Natural killer cell (primary cell): ENCODE data around the gene CLIC1. TPM values are rescaled to one million over a fixed set of nuclear protein-coding genes. Genes with fewer than 3 reads are reported as not detected.

Source experiments
- ATAC-seq, 3 donors: fragments of 150-1000 bp in 2 of 3; fragments of 200-7000 bp in 1 of 3; cut with Tn5 transposase; 1 replicate in 1 of 3; 2 replicates in 2 of 3; pipeline ENCODE4 v1.10.0; 2021; ENCODE audit warnings: mild to moderate bottlenecking in 2 of 3, moderate library complexity in 2 of 3
- DNase-seq, 2 donors: peaks; one replicate each; pipeline versions ENCODE4 v3.0.0 to v3.0.0-alpha.2; 2013 to 2021; ENCODE audit warnings: mixed read lengths in 1 of 2
- H3K27ac ChIP-seq: one replicate; pipeline ENCODE4 v1.5.1; 2013; ENCODE audit warnings: mild to moderate bottlenecking, low read length
- H3K27me3 ChIP-seq: one replicate; pipeline ENCODE4 v1.6.1; 2013; ENCODE audit warnings: low read length; ENCODE audit not compliant: control insufficient read depth, insufficient read depth
- H3K36me3 ChIP-seq: one replicate; pipeline ENCODE4 v1.6.1; 2013; ENCODE audit warnings: low read length; ENCODE audit not compliant: control insufficient read depth, insufficient read depth
- H3K4me1 ChIP-seq: one replicate; pipeline ENCODE4 v1.6.1; 2013; ENCODE audit warnings: low read length; ENCODE audit not compliant: control insufficient read depth, insufficient read depth
- H3K4me3 ChIP-seq: one replicate; pipeline ENCODE4 v1.5.1; 2013; ENCODE audit warnings: low read length
- H3K9me3 ChIP-seq: one replicate; pipeline ENCODE4 v1.6.1; 2013; ENCODE audit warnings: low read length; ENCODE audit not compliant: control insufficient read depth, insufficient read depth
- H3K27ac Mint-ChIP-seq, 2 donors: one replicate each; pipeline ENCODE4 v1.8.0; 2022; ENCODE audit warnings: mild to moderate bottlenecking in 2 of 2, mixed read lengths in 2 of 2, moderate library complexity in 1 of 2
- H3K27me3 Mint-ChIP-seq, 2 donors: one replicate each; pipeline ENCODE4 v1.8.0; 2022; ENCODE audit warnings: low read depth in 2 of 2, mixed read lengths in 2 of 2
- H3K36me3 Mint-ChIP-seq: one replicate; pipeline ENCODE4 v1.8.0; 2022; ENCODE audit warnings: mixed read lengths
- H3K4me1 Mint-ChIP-seq, 2 donors: one replicate each; pipeline ENCODE4 v1.8.0; 2022; ENCODE audit warnings: mixed read lengths in 2 of 2
- H3K4me3 Mint-ChIP-seq: one replicate; pipeline ENCODE4 v1.8.0; 2022; ENCODE audit warnings: mild to moderate bottlenecking, moderate library complexity, mixed read lengths
- H3K9me3 Mint-ChIP-seq, 2 donors: one replicate each; pipeline ENCODE4 v1.8.0; 2022; ENCODE audit warnings: mixed read lengths in 2 of 2
- WGBS: methylation state at CpG from one replicate; pipeline ENCODE4 v1.1.7; 2013; ENCODE audit warnings: missing lambda C conversion rate; ENCODE audit not compliant: insufficient coverage; 5-methylcytosine and 5-hydroxymethylcytosine counted together
- intact Hi-C: fragments of 100-400 bp; cut with micrococcal nuclease; formaldehyde crosslinking; loops from one replicate; pipeline ENCODE4 v1.14.2; 2022
- total RNA-seq, 4 donors: library from RNA; stranded (reverse); fragments of 120-200 nt in 1 of 4; gene quantifications; one replicate each; pipeline versions ENCODE4 v1.2.3 to v1.2.4, GENCODE V29; 2013 to 2022
- TF ChIP-seq, protein P1 (sequence below): fragments of 200-600 bp; IDR thresholded peaks from one replicate; pipeline ENCODE4 v1.8.0; 2022; ENCODE audit warnings: antibody characterized with exemption

CLIC1 gene
- total RNA-seq, 3 donors from 2014 or later (not counting 1 experiment from before 2014, with no cell fraction given), result 348 to 363 (median 355) TPM

DNA sequence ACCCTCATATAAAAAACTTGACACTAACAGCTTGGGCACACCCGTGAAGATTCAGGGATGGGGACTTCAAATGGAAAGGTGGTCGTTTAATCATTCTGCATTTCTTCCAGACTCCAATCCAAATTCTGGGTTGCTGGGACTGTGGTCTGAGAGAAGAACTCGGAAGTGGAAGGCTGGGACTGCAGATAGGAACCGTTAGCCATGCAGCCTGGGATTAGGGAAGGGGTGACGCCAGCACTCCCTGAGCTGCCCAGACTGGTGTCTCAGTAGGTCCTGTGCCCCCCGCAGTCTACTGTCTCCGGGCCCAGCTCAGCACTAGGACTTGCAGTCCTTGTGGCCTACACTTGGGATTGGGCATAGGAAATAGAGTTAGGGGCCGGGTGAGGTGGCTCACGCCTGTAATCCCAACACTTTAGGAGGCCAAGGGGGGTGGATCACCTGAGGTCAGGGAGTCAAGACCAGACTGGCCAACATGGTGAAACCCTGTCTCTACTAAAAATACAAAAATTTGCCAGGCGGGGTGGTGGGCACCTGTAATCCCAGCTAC lies 511 bp upstream of the CLIC1 start:
- Histone ChIP-seq H3K9me3 (no peaks in the 10 kb centered on the region), H3K27me3 (no peaks in the 10 kb centered on the region), H3K36me3 (peaks cover 24% of the 10 kb centered on the region), H3K27ac (peak overlapping the region; percentile 83), H3K4me3 (peak overlapping the region; percentile 68), H3K4me1 (peaks cover 63% of the 10 kb centered on the region)
- ATAC-seq (no peak), DNase-seq (no peak)
- TF ChIP-seq, protein P1, sequence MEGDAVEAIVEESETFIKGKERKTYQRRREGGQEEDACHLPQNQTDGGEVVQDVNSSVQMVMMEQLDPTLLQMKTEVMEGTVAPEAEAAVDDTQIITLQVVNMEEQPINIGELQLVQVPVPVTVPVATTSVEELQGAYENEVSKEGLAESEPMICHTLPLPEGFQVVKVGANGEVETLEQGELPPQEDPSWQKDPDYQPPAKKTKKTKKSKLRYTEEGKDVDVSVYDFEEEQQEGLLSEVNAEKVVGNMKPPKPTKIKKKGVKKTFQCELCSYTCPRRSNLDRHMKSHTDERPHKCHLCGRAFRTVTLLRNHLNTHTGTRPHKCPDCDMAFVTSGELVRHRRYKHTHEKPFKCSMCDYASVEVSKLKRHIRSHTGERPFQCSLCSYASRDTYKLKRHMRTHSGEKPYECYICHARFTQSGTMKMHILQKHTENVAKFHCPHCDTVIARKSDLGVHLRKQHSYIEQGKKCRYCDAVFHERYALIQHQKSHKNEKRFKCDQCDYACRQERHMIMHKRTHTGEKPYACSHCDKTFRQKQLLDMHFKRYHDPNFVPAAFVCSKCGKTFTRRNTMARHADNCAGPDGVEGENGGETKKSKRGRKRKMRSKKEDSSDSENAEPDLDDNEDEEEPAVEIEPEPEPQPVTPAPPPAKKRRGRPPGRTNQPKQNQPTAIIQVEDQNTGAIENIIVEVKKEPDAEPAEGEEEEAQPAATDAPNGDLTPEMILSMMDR, result no peak
- WGBS, result 12% methylated on average over 9 of the region's 10 CpGs
- intact Hi-C loops, result loop anchor here (5.0 to 10.0 kb wide), 4 partner anchors 55 to 192 kb away; partner anchors contain the start of genes ATP6V1G2, BAG6, DDX39B and LY6G5C
- Mint-ChIP-seq H3K4me1 (peaks cover 70 to 88% of the 10 kb centered on the region in 2 donors), H3K4me3 (peak overlapping the region; percentile 97), H3K36me3 (no peaks in the 10 kb centered on the region), H3K27ac (peak overlapping the region; percentile 91 to 99), H3K9me3 (no peaks in the 10 kb centered on the region), H3K27me3 (no peaks in the 10 kb centered on the region)

DNA sequence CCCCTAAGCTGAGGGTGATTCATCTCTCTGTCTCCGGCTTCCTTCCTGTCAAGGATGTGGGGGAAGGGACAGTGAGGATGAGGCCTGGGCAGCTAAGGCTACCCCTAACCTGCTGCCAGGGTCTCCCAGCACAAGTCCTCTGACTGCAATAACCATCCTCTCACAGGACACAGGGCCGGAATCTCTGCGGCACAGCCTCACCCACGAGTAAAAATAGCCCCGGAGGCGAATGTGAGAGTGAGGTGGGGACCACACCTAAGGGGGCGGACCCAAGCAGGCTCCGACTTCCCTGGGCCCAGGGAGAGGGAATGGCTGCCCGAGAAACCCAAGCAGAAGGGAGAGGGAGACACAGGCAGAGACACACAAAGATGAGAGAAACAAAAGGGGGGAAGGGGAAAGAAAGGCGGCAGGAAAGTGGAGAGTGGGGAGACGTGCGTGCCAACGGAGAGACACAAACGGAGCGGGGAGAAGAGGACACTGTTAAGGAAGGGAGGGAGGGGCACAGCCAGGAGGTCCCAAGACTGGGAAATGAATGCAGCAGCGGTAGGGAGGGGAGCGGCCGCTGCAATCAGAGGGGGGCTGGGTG lies 1.4 kb downstream of the CLIC1 start:
- H3K36me3 Mint-ChIP-seq, result no peaks in the 10 kb centered on the region
- H3K36me3 ChIP-seq, result peaks cover 39% of the 10 kb centered on the region
- H3K4me3 Mint-ChIP-seq, result peak overlapping the region; percentile 97
- ATAC-seq (peak; percentile 64 to 80 (median 65)), DNase-seq (peak; percentile 66 to 79)
- H3K4me1 Mint-ChIP-seq, result peaks cover 64 to 82% of the 10 kb centered on the region in 2 donors
- WGBS, result under 1% methylated on average over 16 of the region's 18 CpGs
- TF ChIP-seq, protein P1, result no peak
- H3K27me3 ChIP-seq, result no peaks in the 10 kb centered on the region
- peaks cover 65% of the 10 kb centered on the region for H3K4me1 ChIP-seq
- peak overlapping the region; percentile 68 for H3K4me3 ChIP-seq
- H3K27ac ChIP-seq, result peak overlapping the region; percentile 83
- no peaks in the 10 kb centered on the region for H3K27me3 Mint-ChIP-seq
- peak overlapping the region; percentile 91 to 99 for H3K27ac Mint-ChIP-seq
- intact Hi-C loops, result loop anchor here (5.0 to 10.0 kb wide), 4 partner anchors 53 to 190 kb away; partner anchors contain the start of genes ATP6V1G2, BAG6, DDX39B and LY6G5C
- no peaks in the 10 kb centered on the region for H3K9me3 ChIP-seq
- H3K9me3 Mint-ChIP-seq, result no peaks in the 10 kb centered on the region

DNA sequence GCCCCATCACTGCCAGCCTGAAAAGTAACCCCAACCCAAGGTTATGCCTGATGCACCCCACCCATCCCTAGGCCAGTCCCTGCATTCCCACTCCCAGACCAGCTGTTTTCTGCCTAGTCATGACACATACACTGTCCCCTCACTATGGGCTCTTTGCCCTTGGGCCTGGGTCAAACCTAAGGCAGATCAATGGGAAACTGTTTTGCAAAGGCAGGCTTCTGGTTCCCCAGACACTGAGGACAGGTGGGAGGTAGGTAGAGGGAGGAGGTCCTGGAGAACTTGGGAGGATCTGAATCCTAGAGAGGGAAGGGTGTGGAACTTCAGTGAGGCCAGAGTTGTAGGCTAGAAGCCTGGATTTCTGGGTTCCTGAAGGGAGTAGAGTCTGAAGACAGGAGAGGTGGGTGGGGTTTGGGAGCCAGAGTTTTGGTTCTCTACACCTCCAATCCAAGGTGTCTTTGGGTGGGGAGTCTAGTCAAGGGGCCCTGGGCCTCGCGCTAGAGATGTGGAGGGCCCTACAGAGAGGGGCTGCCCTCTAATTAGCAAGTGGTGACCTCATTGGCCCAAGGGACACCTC lies 2.0 kb downstream of the CLIC1 start:
- DNase-seq, result no peak
- Mint-ChIP-seq H3K36me3 (no peaks in the 10 kb centered on the region), H3K27me3 (no peaks in the 10 kb centered on the region), H3K4me1 (peaks cover 61 to 82% of the 10 kb centered on the region in 2 donors), H3K4me3 (peak overlapping the region; percentile 97), H3K9me3 (no peaks in the 10 kb centered on the region), H3K27ac (peak overlapping the region; percentile 91 to 99)
- intact Hi-C loops, result loop anchor here (10.0 kb wide), 1 partner anchor 190 kb away; the partner anchor contains the start of genes ATP6V1G2, DDX39B and NFKBIL1
- no peaks in the 10 kb centered on the region for H3K9me3 ChIP-seq
- H3K4me3 ChIP-seq, result peak overlapping the region; percentile 68
- H3K27me3 ChIP-seq, result no peaks in the 10 kb centered on the region
- 0% methylated on average over 2 of the region's 2 CpGs for WGBS
- peak overlapping the region; percentile 83 for H3K27ac ChIP-seq
- H3K36me3 ChIP-seq, result peaks cover 39% of the 10 kb centered on the region
- peaks cover 67% of the 10 kb centered on the region for H3K4me1 ChIP-seq
- no peak for ATAC-seq
- TF ChIP-seq, protein P1, result no peak
